ENCODE measurements around the gene HAT1.

Gene HAT1

DNA sequence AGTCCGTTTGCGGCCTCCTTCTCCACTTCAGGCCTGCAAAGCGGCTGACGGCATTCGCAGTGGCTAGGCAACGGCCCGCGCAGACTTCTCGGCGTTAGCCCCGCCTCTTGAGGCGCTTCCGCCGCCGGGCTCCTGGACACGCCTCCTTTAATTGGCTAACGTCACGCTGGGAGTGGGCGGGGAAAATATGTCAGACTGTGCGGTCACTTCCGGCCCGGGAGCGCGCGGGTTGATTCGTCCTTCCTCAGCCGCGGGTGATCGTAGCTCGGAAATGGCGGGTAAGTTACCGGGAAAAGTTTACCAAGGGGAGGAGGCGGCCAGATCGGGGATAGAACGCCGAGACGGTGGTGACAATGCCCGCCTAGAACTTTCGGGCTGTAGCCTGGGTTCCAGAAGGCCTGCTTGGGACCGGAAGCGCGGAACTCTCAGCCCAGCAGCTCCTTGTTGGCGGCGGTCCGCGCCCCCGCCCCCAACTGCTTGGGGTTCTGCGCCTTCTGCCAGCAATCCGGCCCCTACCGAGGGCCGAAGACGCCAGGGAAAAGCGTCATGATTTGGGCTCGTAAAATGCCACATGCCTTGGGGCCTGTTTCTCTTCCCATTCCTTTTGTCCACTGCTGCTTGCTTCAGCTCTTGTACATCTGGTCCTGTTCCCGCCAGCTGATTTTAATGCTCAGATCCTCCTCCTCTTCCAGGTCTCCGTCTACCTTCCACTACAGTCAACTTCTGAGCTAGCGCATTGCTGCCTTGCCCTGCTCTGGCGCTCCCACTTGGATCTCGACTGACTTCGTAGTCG lies at the start of gene HAT1:
Gene HAT1 (plus strand): TSS at position 232 of the 793 bp plus-strand sequence. CDS start 40 bp downstream, at position 272.
- Histone ChIP-seq H3K36me3 (ENCODE audit: control insufficient read depth, insufficient read depth, low read length) (no peaks in the 10 kb centered on the region), H3K9me3 (ENCODE audit: control insufficient read depth, insufficient read depth, low read length) (no peaks in the 10 kb centered on the region), H3K4me3 (ENCODE audit: low read length) (peak within 1 kb of the TSS; percentile 88), H3K27me3 (ENCODE audit: control insufficient read depth, insufficient read depth, low read length) (no peaks in the 10 kb centered on the region), H3K4me1 (ENCODE audit: control insufficient read depth, insufficient read depth, low read length) (no peaks in the 10 kb centered on the region), H3K27ac (ENCODE audit: low read length) (no peak within 1 kb of the TSS)
- WGBS (ENCODE audit: insufficient coverage, insufficient read length) = no CpG with 5 or more reads among the region's 61 CpGs
- peak; percentile 92 for DNase-seq (ENCODE audit: low read depth, low spot score)

GRCh38 chr2:171874517-171874916 lies 47.7 kb upstream of the HAT1 start:
- no CpG with 5 or more reads among the region's 1 CpG for WGBS (ENCODE audit: insufficient coverage, insufficient read length)
- Histone ChIP-seq H3K9me3 (ENCODE audit: control insufficient read depth, insufficient read depth, low read length) (no peaks in the 10 kb centered on the region), H3K27me3 (ENCODE audit: control insufficient read depth, insufficient read depth, low read length) (no peaks in the 10 kb centered on the region), H3K4me1 (ENCODE audit: control insufficient read depth, insufficient read depth, low read length) (no peaks in the 10 kb centered on the region), H3K36me3 (ENCODE audit: control insufficient read depth, insufficient read depth, low read length) (no peaks in the 10 kb centered on the region), H3K4me3 (ENCODE audit: low read length) (no peak overlapping the region), H3K27ac (ENCODE audit: low read length) (no peak overlapping the region)
- DNase-seq (ENCODE audit: low read depth, low spot score) = no peak

GRCh38 chr2:171874963-171875362 lies 47.3 kb upstream of the HAT1 start:
- H3K27ac ChIP-seq (ENCODE audit: low read length) = no peak overlapping the region
- no peak overlapping the region for H3K4me3 ChIP-seq (ENCODE audit: low read length)
- WGBS (ENCODE audit: insufficient coverage, insufficient read length) = no CpG with 5 or more reads among the region's 12 CpGs
- no peaks in the 10 kb centered on the region for H3K4me1 ChIP-seq (ENCODE audit: control insufficient read depth, insufficient read depth, low read length)
- DNase-seq (ENCODE audit: low read depth, low spot score) = no peak
- H3K36me3 ChIP-seq (ENCODE audit: control insufficient read depth, insufficient read depth, low read length) = no peaks in the 10 kb centered on the region
- no peaks in the 10 kb centered on the region for H3K9me3 ChIP-seq (ENCODE audit: control insufficient read depth, insufficient read depth, low read length)
- no peaks in the 10 kb centered on the region for H3K27me3 ChIP-seq (ENCODE audit: control insufficient read depth, insufficient read depth, low read length)

- Histone ChIP-seq H3K36me3 (ENCODE audit: control insufficient read depth, insufficient read depth, low read length) (no peaks in the 10 kb centered on the region), H3K27ac (ENCODE audit: low read length) (no peak overlapping the region), H3K4me1 (ENCODE audit: control insufficient read depth, insufficient read depth, low read length) (no peaks in the 10 kb centered on the region), H3K27me3 (ENCODE audit: control insufficient read depth, insufficient read depth, low read length) (no peaks in the 10 kb centered on the region), H3K4me3 (ENCODE audit: low read length) (no peak overlapping the region), H3K9me3 (ENCODE audit: control insufficient read depth, insufficient read depth, low read length) (no peaks in the 10 kb centered on the region)
- WGBS (ENCODE audit: insufficient coverage, insufficient read length) = no CpG with 5 or more reads among the region's 2 CpGs
- no peak for DNase-seq (ENCODE audit: low read depth, low spot score)
These were observed 43.7 kb upstream of the HAT1 start for GRCh38 chr2:171878481-171878993.

DNA sequence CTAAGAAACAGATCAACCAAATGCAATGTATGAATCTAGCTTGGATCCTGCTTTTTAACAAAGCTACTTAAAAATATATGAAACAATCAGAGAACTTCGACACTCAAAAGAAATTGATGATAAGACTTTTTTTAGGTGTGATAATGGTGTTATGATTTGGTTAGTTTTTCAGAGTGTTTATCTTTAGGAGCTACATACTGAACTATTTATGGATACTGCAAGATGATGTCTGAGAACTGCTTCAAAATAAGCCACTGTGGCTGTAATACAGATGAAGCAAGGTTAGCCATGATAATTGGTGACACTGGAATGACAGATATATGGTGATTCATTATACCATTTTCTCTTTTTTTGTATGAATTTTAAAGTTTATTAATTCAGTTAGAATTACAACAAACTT lies 42.4 kb upstream of the HAT1 start:
- no peak for DNase-seq (ENCODE audit: low read depth, low spot score)
- Histone ChIP-seq H3K36me3 (ENCODE audit: control insufficient read depth, insufficient read depth, low read length) (no peaks in the 10 kb centered on the region; the same call in 1 of the 2 replicates), H3K9me3 (ENCODE audit: control insufficient read depth, insufficient read depth, low read length) (no peaks in the 10 kb centered on the region), H3K4me3 (ENCODE audit: low read length) (no peak overlapping the region), H3K27ac (ENCODE audit: low read length) (no peak overlapping the region), H3K4me1 (ENCODE audit: control insufficient read depth, insufficient read depth, low read length) (no peaks in the 10 kb centered on the region), H3K27me3 (ENCODE audit: control insufficient read depth, insufficient read depth, low read length) (no peaks in the 10 kb centered on the region)
- 100% methylated on average over 1 of the region's 1 CpG for WGBS (ENCODE audit: insufficient coverage, insufficient read length)

- H3K9me3 ChIP-seq (ENCODE audit: control insufficient read depth, insufficient read depth, low read length) = no peaks in the 10 kb centered on the region
- no peaks in the 10 kb centered on the region for H3K27me3 ChIP-seq (ENCODE audit: control insufficient read depth, insufficient read depth, low read length)
- no peak overlapping the region for H3K27ac ChIP-seq (ENCODE audit: low read length)
- H3K4me1 ChIP-seq (ENCODE audit: control insufficient read depth, insufficient read depth, low read length) = no peaks in the 10 kb centered on the region
- H3K36me3 ChIP-seq (ENCODE audit: control insufficient read depth, insufficient read depth, low read length) = no peaks in the 10 kb centered on the region; the same call in 1 of the 2 replicates
- no CpG with 5 or more reads among the region's 3 CpGs for WGBS (ENCODE audit: insufficient coverage, insufficient read length)
- H3K4me3 ChIP-seq (ENCODE audit: low read length) = no peak overlapping the region
- DNase-seq (ENCODE audit: low read depth, low spot score) = no peak
These were observed 41.5 kb upstream of the HAT1 start for GRCh38 chr2:171880774-171881173.

DNA sequence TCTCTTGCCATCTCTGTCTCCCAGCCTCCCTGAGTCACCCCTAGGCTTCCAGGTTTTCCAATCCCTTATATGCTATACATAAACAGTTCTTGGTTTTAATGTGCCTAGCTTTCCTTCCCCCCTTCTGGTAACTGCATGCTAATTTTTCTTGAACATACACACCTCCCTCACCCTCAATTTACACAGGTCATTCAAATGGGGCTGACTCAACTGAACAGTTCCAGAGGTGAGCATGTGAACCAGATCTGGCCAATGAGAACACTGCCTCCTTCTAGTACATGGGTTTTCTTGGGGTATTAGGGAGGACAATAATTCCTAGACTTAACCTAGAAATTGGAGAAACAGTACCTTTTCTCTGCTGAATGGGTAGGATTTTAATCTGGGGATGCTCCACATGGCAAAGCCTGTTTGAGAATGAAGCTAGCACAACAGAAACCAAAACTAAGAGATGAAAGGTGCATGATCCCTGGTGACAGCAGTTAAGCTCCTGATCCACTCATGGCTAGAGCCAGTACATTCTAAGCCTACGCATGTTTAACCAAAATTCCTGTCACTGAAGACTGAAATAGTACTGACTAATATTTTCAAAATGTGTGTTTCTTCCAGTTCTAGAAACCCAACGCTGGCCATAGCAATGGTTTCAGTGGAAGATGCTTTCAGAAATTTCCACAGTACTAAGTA lies 40.0 kb upstream of the HAT1 start:
- H3K27me3 ChIP-seq (ENCODE audit: control insufficient read depth, insufficient read depth, low read length) = no peaks in the 10 kb centered on the region
- WGBS (ENCODE audit: insufficient coverage, insufficient read length) = no CpG with 5 or more reads among the region's 2 CpGs
- H3K4me3 ChIP-seq (ENCODE audit: low read length) = no peak overlapping the region
- no peak for DNase-seq (ENCODE audit: low read depth, low spot score)
- no peaks in the 10 kb centered on the region for H3K4me1 ChIP-seq (ENCODE audit: control insufficient read depth, insufficient read depth, low read length)
- H3K36me3 ChIP-seq (ENCODE audit: control insufficient read depth, insufficient read depth, low read length) = no peaks in the 10 kb centered on the region; the same call in 1 of the 2 replicates
- no peak overlapping the region for H3K27ac ChIP-seq (ENCODE audit: low read length)
- H3K9me3 ChIP-seq (ENCODE audit: control insufficient read depth, insufficient read depth, low read length) = no peaks in the 10 kb centered on the region

GRCh38 chr2:171883275-171883893 lies 38.9 kb upstream of the HAT1 start:
- DNase-seq (ENCODE audit: low read depth, low spot score) = no peak
- WGBS (ENCODE audit: insufficient coverage, insufficient read length) = no CpG with 5 or more reads among the region's 5 CpGs
- no peaks in the 10 kb centered on the region for H3K9me3 ChIP-seq (ENCODE audit: control insufficient read depth, insufficient read depth, low read length)
- H3K4me3 ChIP-seq (ENCODE audit: low read length) = no peak overlapping the region
- no peaks in the 10 kb centered on the region for H3K27me3 ChIP-seq (ENCODE audit: control insufficient read depth, insufficient read depth, low read length)
- no peaks in the 10 kb centered on the region for H3K4me1 ChIP-seq (ENCODE audit: control insufficient read depth, insufficient read depth, low read length)
- no peaks in the 10 kb centered on the region; the same call in 1 of the 2 replicates for H3K36me3 ChIP-seq (ENCODE audit: control insufficient read depth, insufficient read depth, low read length)
- H3K27ac ChIP-seq (ENCODE audit: low read length) = no peak overlapping the region

GRCh38 chr2:171889333-171889732 lies 32.9 kb upstream of the HAT1 start:
- H3K36me3 ChIP-seq (ENCODE audit: control insufficient read depth, insufficient read depth, low read length) = no peaks in the 10 kb centered on the region
- no peak overlapping the region for H3K27ac ChIP-seq (ENCODE audit: low read length)
- no peak for DNase-seq (ENCODE audit: low read depth, low spot score)
- H3K27me3 ChIP-seq (ENCODE audit: control insufficient read depth, insufficient read depth, low read length) = no peaks in the 10 kb centered on the region
- H3K4me3 ChIP-seq (ENCODE audit: low read length) = no peak overlapping the region
- no peaks in the 10 kb centered on the region for H3K4me1 ChIP-seq (ENCODE audit: control insufficient read depth, insufficient read depth, low read length)
- WGBS (ENCODE audit: insufficient coverage, insufficient read length) = 100% methylated on average over 2 of the region's 2 CpGs
- no peaks in the 10 kb centered on the region for H3K9me3 ChIP-seq (ENCODE audit: control insufficient read depth, insufficient read depth, low read length)

DNA sequence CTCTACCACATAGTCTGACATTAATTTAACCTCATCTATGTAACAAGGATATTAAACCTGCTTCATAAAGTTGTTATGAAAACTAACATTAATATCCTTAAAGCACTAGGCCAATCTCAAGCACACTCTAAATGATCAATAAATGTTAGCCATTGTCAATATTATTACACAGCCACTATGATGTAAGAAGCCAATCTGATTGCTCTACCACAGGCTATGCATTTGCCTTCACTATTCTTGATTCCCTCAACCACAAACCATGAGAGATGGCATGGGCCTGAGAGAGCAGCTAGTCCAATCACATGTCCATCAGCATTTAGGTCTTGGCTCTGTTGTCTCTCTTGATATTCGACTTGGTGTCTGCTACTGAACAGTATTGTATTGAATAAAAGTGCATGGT lies 32.5 kb upstream of the HAT1 start:
- no peaks in the 10 kb centered on the region for H3K4me1 ChIP-seq (ENCODE audit: control insufficient read depth, insufficient read depth, low read length)
- no peak overlapping the region for H3K27ac ChIP-seq (ENCODE audit: low read length)
- no peaks in the 10 kb centered on the region for H3K9me3 ChIP-seq (ENCODE audit: control insufficient read depth, insufficient read depth, low read length)
- no peaks in the 10 kb centered on the region for H3K27me3 ChIP-seq (ENCODE audit: control insufficient read depth, insufficient read depth, low read length)
- H3K36me3 ChIP-seq (ENCODE audit: control insufficient read depth, insufficient read depth, low read length) = no peaks in the 10 kb centered on the region
- no CpG with 5 or more reads among the region's 1 CpG for WGBS (ENCODE audit: insufficient coverage, insufficient read length)
- no peak overlapping the region for H3K4me3 ChIP-seq (ENCODE audit: low read length)
- DNase-seq (ENCODE audit: low read depth, low spot score) = no peak
